Measurements from ENCODE around the gene RASA3. TPM values are rescaled to one million over a fixed set of nuclear protein-coding genes. Genes with fewer than 3 reads are reported as not detected.
A peak's percentile ranks its signal among the peaks of the same experiment; 100 is the strongest.

Gene RASA3
- total RNA-seq, 4 donors from 2014 or later, result 4.4 to 15.6 (median 8.5) TPM

DNA sequence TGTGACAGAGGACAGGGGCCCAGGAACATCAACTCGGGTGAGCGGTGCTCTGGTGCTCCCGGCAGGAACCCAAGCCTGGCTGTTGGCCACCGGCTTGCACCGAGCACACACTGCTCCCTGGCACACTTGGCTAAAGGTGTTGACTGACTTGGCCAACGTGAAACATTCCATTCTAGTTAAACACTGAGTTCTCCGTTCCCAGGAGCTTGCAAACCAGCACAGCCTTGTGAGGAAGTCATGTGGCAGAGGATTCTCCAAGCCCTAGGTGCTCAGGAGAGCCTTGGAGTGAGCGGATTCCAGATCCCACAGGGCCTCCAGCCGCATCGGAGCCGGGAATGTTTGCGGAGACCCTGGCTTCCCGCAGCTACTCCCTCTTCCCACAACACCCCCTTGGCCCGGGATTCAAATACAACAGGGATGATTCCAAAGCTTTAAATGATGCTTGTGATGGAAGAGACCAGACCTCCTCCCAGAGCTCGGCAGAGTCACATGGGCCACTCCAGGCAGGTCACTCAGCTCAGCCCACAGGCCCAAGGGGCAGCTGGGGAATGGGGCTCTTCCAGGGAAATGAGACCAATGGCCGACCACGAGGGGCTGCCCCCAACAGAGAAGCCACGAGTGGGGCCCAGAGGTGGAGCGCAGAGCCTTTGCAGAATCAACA lies 161.5 kb downstream of the RASA3 start:
- intact Hi-C loops (cut with DNase I; ENCODE audit: low total_unique reads), result no loop called here
- peak overlapping the region in 1 of 4 donors; percentile 15 for H3K4me3 ChIP-seq

DNA sequence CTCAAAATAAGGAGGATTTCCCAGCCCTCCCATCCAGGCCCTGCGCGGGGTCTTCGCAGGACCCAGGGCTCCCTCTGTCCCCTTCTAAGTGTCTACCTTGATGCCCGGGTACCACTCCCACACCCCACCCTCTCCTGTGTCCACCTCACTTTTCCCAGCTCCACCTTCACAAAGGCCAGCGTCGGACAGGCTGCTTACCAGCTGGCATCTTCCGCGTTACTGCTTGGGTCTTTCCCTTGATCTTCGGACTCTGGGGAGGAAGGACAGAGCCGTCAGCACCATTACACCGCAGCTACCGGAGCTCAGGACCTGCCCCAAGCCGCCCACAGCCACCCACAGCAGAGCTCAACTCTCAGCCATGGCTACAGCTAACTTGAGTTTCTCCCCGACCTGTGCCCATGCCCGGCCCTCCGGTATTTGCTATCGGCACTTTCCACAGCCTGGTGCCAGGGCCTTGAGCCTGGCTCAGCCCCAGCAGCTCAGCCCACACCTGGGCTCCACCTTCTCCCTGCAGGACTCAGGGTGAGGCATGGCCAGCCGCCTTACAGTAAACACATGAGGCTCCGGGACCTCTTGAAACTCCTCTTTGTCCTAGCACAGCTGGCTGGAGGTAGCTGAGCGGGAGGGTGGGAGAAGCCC lies 162.3 kb downstream of the RASA3 start:
- Histone ChIP-seq H3K36me3 (no peaks in the 10 kb centered on the region), H3K27me3 (no peaks in the 10 kb centered on the region), H3K4me3 (peak overlapping the region in 1 of 4 donors; percentile 15), H3K27ac (peak overlapping the region; percentile 76 to 85 (median 82)), H3K4me1 (peaks cover 17 to 22% (median 20%) of the 10 kb centered on the region in 4 donors), H3K9me3 (no peaks in the 10 kb centered on the region)
- in situ Hi-C loops (cut with MboI; ENCODE audit: low pct_ligation_motif_present in 1 of 4, low pct_unique_long_range_greater_than_20kb in 1 of 4, low sequenced_read_pairs in 3 of 4) (loop anchor here in 1 of 4 donors (10.0 kb wide), 1 partner anchor 155 kb away; no protein-coding TSS in a partner anchor), intact Hi-C loops (cut with DNase I; ENCODE audit: low total_unique reads) (no loop called here)
- DNase-seq, result peak; percentile 76
- TF ChIP-seq, protein P1, sequence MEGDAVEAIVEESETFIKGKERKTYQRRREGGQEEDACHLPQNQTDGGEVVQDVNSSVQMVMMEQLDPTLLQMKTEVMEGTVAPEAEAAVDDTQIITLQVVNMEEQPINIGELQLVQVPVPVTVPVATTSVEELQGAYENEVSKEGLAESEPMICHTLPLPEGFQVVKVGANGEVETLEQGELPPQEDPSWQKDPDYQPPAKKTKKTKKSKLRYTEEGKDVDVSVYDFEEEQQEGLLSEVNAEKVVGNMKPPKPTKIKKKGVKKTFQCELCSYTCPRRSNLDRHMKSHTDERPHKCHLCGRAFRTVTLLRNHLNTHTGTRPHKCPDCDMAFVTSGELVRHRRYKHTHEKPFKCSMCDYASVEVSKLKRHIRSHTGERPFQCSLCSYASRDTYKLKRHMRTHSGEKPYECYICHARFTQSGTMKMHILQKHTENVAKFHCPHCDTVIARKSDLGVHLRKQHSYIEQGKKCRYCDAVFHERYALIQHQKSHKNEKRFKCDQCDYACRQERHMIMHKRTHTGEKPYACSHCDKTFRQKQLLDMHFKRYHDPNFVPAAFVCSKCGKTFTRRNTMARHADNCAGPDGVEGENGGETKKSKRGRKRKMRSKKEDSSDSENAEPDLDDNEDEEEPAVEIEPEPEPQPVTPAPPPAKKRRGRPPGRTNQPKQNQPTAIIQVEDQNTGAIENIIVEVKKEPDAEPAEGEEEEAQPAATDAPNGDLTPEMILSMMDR (IDR thresholded peaks at IDR 0.05), result no peak
- TF ChIP-seq POLR2AphosphoS5 (IDR thresholded peaks at IDR 0.05) (peak in 2 of 3 donors; percentile 55 to 61), EP300 (IDR thresholded peaks at IDR 0.05; ENCODE audit: low read depth) (no peak), POLR2A (IDR thresholded peaks at IDR 0.05) (peak; percentile 74)
- 40 to 78% methylated on average over 1 to 20 of the region's 20 CpGs for WGBS, 2 donors (ENCODE audit: low coverage in 1 of 2)

More for the DNA sequence above, 161.5 kb downstream of the RASA3 start:
- H3K27ac ChIP-seq, result peak overlapping the region; percentile 76 to 85 (median 82)
- TF ChIP-seq POLR2AphosphoS5 (IDR thresholded peaks at IDR 0.05) (peak in 2 of 3 donors; percentile 55 to 70), EP300 (IDR thresholded peaks at IDR 0.05; ENCODE audit: low read depth) (no peak)
- WGBS, 2 donors (ENCODE audit: low coverage in 1 of 2), result 51% methylated on average over 19 of the region's 19 CpGs; no CpG with 5 or more reads in 1 of the 2 donors
- no peaks in the 10 kb centered on the region for H3K9me3 ChIP-seq
- H3K36me3 ChIP-seq, result no peaks in the 10 kb centered on the region
- in situ Hi-C loops (cut with MboI; ENCODE audit: low pct_ligation_motif_present in 1 of 4, low pct_unique_long_range_greater_than_20kb in 1 of 4, low sequenced_read_pairs in 3 of 4), result no loop called here
- DNase-seq, result peak; percentile 75
- H3K4me1 ChIP-seq, result peaks cover 17 to 22% (median 20%) of the 10 kb centered on the region in 4 donors
- H3K27me3 ChIP-seq, result no peaks in the 10 kb centered on the region

DNA sequence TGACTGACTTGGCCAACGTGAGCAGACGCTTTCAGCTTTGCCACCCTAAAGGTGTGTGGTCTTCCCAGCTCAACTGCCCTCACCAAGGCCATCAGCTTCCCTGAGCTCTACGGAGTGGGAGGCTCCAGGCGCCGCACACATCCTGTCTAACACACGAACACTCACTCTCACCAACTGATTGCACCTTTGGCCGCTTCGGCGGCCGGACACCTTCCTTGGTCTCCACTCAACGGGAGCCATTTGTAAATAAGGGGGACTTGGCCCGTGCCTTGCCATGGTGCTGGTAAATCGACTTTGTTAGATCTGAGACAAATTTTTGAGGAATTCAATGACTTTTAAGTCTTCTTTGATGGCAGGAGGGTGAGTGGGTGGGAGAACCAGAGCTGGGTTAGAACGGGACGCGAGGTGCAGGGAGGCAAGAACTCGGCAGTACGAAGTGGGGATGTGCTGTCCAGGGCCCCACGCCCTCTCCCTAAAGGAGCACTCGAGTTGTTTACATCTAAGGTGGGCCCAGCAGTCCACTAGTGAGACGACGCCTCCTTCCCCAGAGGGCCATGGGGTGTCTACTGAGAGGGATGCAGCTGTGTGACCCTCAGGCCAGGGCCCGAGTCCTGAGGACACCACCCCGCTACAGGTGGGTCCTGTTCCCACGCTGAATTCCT lies 163.0 kb downstream of the RASA3 start:
- Histone ChIP-seq H3K36me3 (no peaks in the 10 kb centered on the region), H3K4me3 (no peak overlapping the region), H3K27ac (peak overlapping the region; percentile 76 to 85 (median 82)), H3K4me1 (peaks cover 17 to 22% (median 20%) of the 10 kb centered on the region in 4 donors), H3K9me3 (no peaks in the 10 kb centered on the region), H3K27me3 (no peaks in the 10 kb centered on the region)
- in situ Hi-C loops (cut with MboI; ENCODE audit: low pct_ligation_motif_present in 1 of 4, low pct_unique_long_range_greater_than_20kb in 1 of 4, low sequenced_read_pairs in 3 of 4) (loop anchor here in 1 of 4 donors (10.0 kb wide), 1 partner anchor 155 kb away; no protein-coding TSS in a partner anchor), intact Hi-C loops (cut with DNase I; ENCODE audit: low total_unique reads) (no loop called here)
- TF ChIP-seq EP300 (IDR thresholded peaks at IDR 0.05; ENCODE audit: low read depth), result no peak
- no peak for TF ChIP-seq POLR2A (IDR thresholded peaks at IDR 0.05)
- TF ChIP-seq POLR2AphosphoS5 (IDR thresholded peaks at IDR 0.05), result no peak
- TF ChIP-seq, protein P1 (IDR thresholded peaks at IDR 0.05), result no peak
- WGBS, 2 donors (ENCODE audit: low coverage in 1 of 2), result 92 to 96% methylated on average over 5 to 25 of the region's 25 CpGs
- no peak for DNase-seq

DNA sequence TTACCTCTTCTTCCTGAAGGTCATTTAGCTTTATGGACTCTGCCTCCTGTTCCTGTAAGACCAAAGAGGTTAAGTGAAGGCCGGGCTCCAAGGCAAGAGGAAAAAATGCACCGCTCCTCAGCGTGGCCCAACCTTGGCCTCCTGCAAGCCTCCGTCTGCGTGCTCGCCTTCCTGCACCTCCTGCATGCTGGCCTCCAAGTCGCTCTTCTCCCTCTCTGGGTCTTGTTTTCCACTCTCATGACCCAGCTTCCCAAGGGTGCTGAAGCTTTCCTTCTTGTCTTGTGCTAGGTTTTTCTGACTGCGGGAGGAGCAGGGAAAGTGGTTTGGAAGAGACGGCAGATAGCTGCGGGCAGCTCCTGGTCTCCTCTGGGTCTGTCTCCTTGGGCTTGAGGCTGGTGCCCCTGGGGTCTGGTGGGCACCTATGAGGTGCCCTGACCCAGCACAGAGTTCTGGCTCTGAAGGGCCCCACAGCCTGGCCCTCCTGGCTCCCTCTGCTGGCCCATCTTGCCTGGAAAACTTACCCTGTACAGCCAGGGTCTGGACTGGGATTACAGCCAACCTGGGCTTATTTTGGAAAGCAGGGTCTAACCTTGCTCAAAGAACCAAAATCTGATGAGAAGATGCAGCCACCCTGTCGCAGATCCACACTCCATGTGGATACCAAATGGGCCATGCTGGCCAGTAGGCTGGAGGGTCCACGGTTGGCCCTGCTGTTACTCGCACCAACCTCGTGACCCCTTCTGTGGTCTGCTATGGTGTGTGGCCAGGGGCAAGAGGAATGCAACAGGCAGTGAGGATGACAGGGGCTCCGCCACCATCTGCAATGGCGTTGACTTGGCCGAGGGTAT lies 163.7 kb downstream of the RASA3 start:
- no peaks in the 10 kb centered on the region for H3K9me3 ChIP-seq
- 94% methylated on average over 16 of the region's 17 CpGs; no CpG with 5 or more reads in 1 of the 2 donors for WGBS, 2 donors (ENCODE audit: low coverage in 1 of 2)
- no peaks in the 10 kb centered on the region for H3K27me3 ChIP-seq
- TF ChIP-seq POLR2AphosphoS5 (IDR thresholded peaks at IDR 0.05) (no peak), EP300 (IDR thresholded peaks at IDR 0.05; ENCODE audit: low read depth) (no peak), POLR2A (IDR thresholded peaks at IDR 0.05) (no peak)
- TF ChIP-seq, protein P1 (IDR thresholded peaks at IDR 0.05), result no peak
- in situ Hi-C loops (cut with MboI; ENCODE audit: low pct_ligation_motif_present in 1 of 4, low pct_unique_long_range_greater_than_20kb in 1 of 4, low sequenced_read_pairs in 3 of 4) (loop anchor here in 1 of 4 donors (10.0 kb wide), 1 partner anchor 156 kb away; no protein-coding TSS in a partner anchor), intact Hi-C loops (cut with DNase I; ENCODE audit: low total_unique reads) (no loop called here)
- no peaks in the 10 kb centered on the region for H3K36me3 ChIP-seq
- H3K4me3 ChIP-seq, result no peak overlapping the region
- DNase-seq, result no peak
- H3K4me1 ChIP-seq, result peaks cover 17 to 22% (median 20%) of the 10 kb centered on the region in 4 donors
- no peak overlapping the region for H3K27ac ChIP-seq

Measured in transverse colon (tissue), 4 donors.